Heart left ventricle (tissue), 13 donors: ENCODE data around the gene SLC7A6.

Experiments used
- POLR2A ChIP-seq, 2 donors: fragments of 450-650 bp; IDR thresholded peaks; one replicate each; pipeline ENCODE4 v1.6.1; 2017; ENCODE audit warnings: antibody characterized with exemption in 2 of 2, mild to moderate bottlenecking in 2 of 2, moderate library complexity in 2 of 2
- TF ChIP-seq, protein P1 (sequence below), 12 donors: fragments of 200-600 bp; sonication (generic) in 4 of 12; IDR thresholded peaks; one replicate each; pipeline versions ENCODE4 v1.5.0 to v1.8.0; 2018 to 2022; ENCODE audit warnings: antibody characterized with exemption in 12 of 12, mild to moderate bottlenecking in 5 of 12
- donor health status: ischemic (EF 13 %, LVEDD 7.1; RV severe dilation, severe dysfunction).
- donor health status: DM: no; HTN: yes; CAD: no.
- donor health status: DM: no; HTN: no; CAD: no.
- donor health status: ischemic (EF 25% LVEDD 6.9; RV normal size, moderate dysfunction).
- donor health status: ischemic (EF 25% LVEDD 5.7; RV mildly dilated, moderate dysfunction).
- donor health status: ischemic (EF 35%, LVEDD 5.7; RV mildly dilated, moderate dysfunction).
- donor health status: nonischemic (EF 11% LVEDD 7.7; RV severe dilation, severe dysfunction).
- donor health status: DM: yes; HTN: yes; CAD: no.
- donor health status: PGD.
- donor health status: ischemic (EF 29% LVEDD 5.4; RV normal size, mild dysfunction).
- donor health status: nonischemic (EF 23%, LVEDD 6.1; RV moderate dilation, normal function).

DNA sequence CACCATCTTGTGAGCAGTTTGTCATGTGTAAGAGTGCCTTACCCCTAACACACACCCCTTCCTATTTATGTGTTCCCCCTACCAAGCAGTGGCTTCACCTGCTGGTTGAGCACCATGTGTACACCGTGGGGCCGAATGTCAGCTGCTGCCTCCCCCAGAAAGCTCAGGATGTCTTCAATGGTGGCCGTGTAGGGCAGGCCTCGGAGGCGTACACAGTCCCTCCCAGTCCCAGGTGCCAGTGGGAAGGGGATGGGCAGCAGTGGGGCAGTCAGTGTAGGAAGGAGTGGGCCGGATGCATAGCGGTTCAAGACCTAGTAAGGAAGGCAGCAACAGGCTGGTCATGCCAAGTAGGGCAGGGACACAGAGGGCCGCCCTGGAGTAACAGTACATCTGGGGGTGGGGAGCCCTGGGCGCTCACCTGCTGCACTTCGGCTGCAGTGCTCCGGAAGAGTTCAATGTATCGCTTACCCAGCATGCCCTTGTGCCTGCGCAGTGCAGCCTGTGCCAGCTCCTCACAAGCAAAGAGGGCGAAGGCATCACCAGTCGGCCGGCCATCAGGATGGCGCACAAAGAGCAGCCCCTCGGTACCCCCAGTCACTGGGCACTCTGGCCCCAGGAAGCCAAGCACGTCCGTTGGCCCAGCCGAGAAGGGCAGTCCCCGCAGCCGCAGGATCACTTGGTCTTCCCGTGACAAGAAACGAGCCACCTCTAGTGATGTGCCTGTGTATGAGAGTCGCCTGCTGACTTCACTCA, 32.8 kb upstream of the SLC7A6 start:
- TF ChIP-seq, protein P1, sequence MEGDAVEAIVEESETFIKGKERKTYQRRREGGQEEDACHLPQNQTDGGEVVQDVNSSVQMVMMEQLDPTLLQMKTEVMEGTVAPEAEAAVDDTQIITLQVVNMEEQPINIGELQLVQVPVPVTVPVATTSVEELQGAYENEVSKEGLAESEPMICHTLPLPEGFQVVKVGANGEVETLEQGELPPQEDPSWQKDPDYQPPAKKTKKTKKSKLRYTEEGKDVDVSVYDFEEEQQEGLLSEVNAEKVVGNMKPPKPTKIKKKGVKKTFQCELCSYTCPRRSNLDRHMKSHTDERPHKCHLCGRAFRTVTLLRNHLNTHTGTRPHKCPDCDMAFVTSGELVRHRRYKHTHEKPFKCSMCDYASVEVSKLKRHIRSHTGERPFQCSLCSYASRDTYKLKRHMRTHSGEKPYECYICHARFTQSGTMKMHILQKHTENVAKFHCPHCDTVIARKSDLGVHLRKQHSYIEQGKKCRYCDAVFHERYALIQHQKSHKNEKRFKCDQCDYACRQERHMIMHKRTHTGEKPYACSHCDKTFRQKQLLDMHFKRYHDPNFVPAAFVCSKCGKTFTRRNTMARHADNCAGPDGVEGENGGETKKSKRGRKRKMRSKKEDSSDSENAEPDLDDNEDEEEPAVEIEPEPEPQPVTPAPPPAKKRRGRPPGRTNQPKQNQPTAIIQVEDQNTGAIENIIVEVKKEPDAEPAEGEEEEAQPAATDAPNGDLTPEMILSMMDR (IDR thresholded peaks at IDR 0.05) = no peak
- no peak for TF ChIP-seq POLR2A (IDR thresholded peaks at IDR 0.05)
